ENCODE measurements around the gene TMA7B.

- TF ChIP-seq CTCF (conservative IDR thresholded peaks at IDR 0.05): no peak
- no peak for TF ChIP-seq ZFX (IDR thresholded peaks at IDR 0.05)
These were observed 8.1 kb downstream of the TMA7B start for GRCh38 chr22:39967996-39968972.
